Ishikawa (cell line): ENCODE measurements around the gene CRYGD.

ENCODE experiments used
- CEBPB ChIP-seq: IDR thresholded peaks from 2 replicates; pipeline ENCODE4 v1.6.1; 2012
- CREB1 ChIP-seq: IDR thresholded peaks from 2 replicates; pipeline ENCODE4 v1.6.1; 2012; ENCODE audit warnings: low read depth
- EP300 ChIP-seq: IDR thresholded peaks from 2 replicates; pipeline ENCODE4 v1.6.1; 2012; ENCODE audit warnings: borderline replicate concordance
- NFIC ChIP-seq: IDR thresholded peaks from 2 replicates; pipeline ENCODE4 v1.6.1; 2012
- RAD21 ChIP-seq: IDR thresholded peaks from 2 replicates; pipeline ENCODE4 v1.6.1; 2012; ENCODE audit warnings: low read depth
- TAF1 ChIP-seq: IDR thresholded peaks from 2 replicates; pipeline ENCODE4 v1.6.1; 2012; ENCODE audit warnings: low read depth, mild to moderate bottlenecking
- TEAD4 ChIP-seq: IDR thresholded peaks from 2 replicates; pipeline ENCODE4 v1.6.1; 2012
- YY1 ChIP-seq: IDR thresholded peaks from 2 replicates; pipeline ENCODE4 v1.6.1; 2012; ENCODE audit warnings: low read depth

GRCh38 chr2:208077276-208077675 lies 47.0 kb downstream of the CRYGD start:
- TF ChIP-seq CEBPB: no peak
- no peak for TF ChIP-seq CREB1
- TF ChIP-seq TEAD4: no peak
- no peak for TF ChIP-seq TAF1
- no peak for TF ChIP-seq NFIC
- TF ChIP-seq YY1: no peak
- no peak for TF ChIP-seq RAD21
- TF ChIP-seq EP300: no peak
